HUES64 (cell line): Measurements from ENCODE around the gene CFAP20.
"Not testable (repeated sequence)": the region's sequence is repeated elsewhere in the genome, so short reads cannot be mapped to it uniquely, and the experiment has no call there.

Experiments
- H3K27ac ChIP-seq: 2 replicates; pipeline ENCODE4 v1.7.0; 2013; ENCODE audit warnings: low read depth, low read length, inconsistent platforms
- H3K27me3 ChIP-seq: 2 replicates; pipeline ENCODE4 v1.6.1; 2013; ENCODE audit warnings: mild to moderate bottlenecking, low read length; ENCODE audit not compliant: insufficient read depth
- H3K36me3 ChIP-seq: 2 replicates; pipeline ENCODE4 v1.6.1; 2013; ENCODE audit warnings: mild to moderate bottlenecking, low read length; ENCODE audit not compliant: insufficient read depth
- H3K4me1 ChIP-seq: 2 replicates; pipeline ENCODE4 v1.6.1; 2013; ENCODE audit warnings: mild to moderate bottlenecking, low read length, moderate library complexity; ENCODE audit not compliant: insufficient read depth
- H3K4me3 ChIP-seq: 2 replicates; pipeline ENCODE4 v1.5.1; 2013; ENCODE audit warnings: mild to moderate bottlenecking, low read length, moderate library complexity
- H3K9ac ChIP-seq: 2 replicates; pipeline ENCODE4 v1.6.1; 2013; ENCODE audit warnings: mild to moderate bottlenecking, low read depth, low read length
- H3K9me3 ChIP-seq: 2 replicates; pipeline ENCODE4 v1.6.1; 2013; ENCODE audit warnings: low read depth, low read length; ENCODE audit not compliant: insufficient read depth
- WGBS: fragments of 150-250, 120-280 bp; methylation state at CpG from one replicate; pipeline ENCODE4 v1.1.7; 2013; ENCODE audit warnings: missing lambda C conversion rate; 5-methylcytosine and 5-hydroxymethylcytosine counted together

The CFAP20 gene

DNA sequence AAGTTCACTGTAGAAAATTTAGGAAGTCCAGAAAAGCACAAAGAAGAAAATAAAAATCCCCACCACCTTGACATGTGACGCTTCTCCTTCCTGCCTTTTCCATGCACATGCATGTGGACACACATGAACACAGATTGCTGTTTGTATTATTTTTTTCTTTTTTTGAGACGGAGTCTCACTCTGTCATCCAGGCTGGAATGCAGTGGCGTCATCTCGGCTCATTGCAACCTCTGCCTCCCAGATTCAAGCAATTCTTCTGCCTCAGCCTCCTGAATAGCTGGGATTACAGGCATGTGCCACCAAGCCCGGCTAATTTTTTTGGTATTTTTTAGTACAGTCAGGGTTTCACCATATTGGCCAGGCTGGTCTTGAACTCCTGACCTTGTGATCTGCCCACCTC is 48.5 kb downstream of the CFAP20 start:
- H3K27me3 ChIP-seq, H3K36me3 ChIP-seq, H3K4me1 ChIP-seq, H3K4me3 ChIP-seq, H3K9me3 ChIP-seq, H3K27ac ChIP-seq, H3K9ac ChIP-seq: not testable (repeated sequence)
- 96% methylated on average over 5 of the region's 5 CpGs for WGBS

DNA sequence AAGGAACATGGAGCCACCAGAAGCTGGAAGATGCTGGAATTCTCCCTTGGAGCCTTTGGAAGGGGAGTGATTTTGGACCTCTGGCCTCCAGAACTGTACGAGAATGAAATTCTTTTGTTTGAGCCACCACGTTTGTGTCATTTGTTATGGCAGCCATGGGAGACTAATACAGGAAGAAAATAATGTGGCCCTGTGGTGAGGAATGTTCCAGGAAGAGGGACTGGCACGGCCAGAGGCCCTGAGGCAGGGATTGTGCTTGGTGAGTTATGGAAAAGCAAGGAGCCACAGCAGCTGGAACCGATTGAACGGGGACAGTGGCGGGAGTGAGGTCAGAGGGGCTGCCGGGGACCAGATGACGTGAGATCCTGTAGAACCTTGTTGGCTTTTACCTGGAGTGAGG is 51.4 kb downstream of the CFAP20 start:
- no peak overlapping the region for H3K4me3 ChIP-seq
- H3K9me3 ChIP-seq, result no peaks in the 10 kb centered on the region
- no peak overlapping the region for H3K9ac ChIP-seq
- 89% methylated on average over 8 of the region's 8 CpGs for WGBS
- no peak overlapping the region for H3K27ac ChIP-seq
- no peaks in the 10 kb centered on the region for H3K36me3 ChIP-seq
- no peaks in the 10 kb centered on the region for H3K4me1 ChIP-seq
- no peaks in the 10 kb centered on the region for H3K27me3 ChIP-seq

DNA sequence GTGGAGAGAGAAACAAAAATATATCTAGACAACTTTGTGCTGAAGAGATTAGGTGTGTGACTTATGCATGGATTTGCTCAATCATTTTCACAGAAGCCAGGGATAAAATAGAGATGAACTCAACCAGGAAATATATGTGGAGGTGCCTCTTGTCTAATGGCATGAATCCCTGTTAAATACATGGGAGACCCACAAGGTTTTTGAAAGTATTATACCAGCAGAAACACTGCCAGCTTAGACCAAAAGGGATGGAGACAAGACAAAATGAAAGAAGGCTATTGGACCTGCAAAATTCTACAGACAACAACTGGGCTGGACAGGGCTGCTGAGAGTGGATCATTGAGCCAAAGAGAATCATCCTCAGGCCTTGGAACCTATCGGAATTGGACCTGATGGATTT is 52.7 kb downstream of the CFAP20 start:
- Histone ChIP-seq H3K9ac (no peak overlapping the region), H3K36me3 (no peaks in the 10 kb centered on the region), H3K27ac (no peak overlapping the region), H3K4me1 (no peaks in the 10 kb centered on the region), H3K4me3 (no peak overlapping the region), H3K9me3 (no peaks in the 10 kb centered on the region), H3K27me3 (no peaks in the 10 kb centered on the region)
- WGBS, result 89% methylated on average over 1 of the region's 1 CpG

DNA sequence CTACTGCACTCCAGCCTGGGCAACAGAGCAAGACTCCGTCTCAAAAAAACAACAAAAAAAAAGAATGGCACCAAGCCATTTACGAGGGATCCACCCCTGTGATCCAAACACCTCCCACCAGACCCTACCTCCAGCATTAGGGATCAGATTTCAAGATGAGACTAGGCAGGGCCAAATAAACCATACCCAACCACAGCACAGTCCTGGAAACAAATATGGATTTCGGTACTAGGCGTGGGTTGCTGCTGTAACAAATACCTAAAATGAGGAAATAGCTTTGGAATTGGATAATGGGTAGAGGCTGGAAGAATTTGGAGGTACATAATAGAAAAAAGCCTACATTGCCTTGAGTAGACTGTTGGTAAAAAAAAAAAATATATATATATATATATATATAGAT is 54.5 kb downstream of the CFAP20 start:
- H3K4me3 ChIP-seq, result no peak overlapping the region
- 82% methylated on average over 4 of the region's 4 CpGs for WGBS
- no peaks in the 10 kb centered on the region for H3K9me3 ChIP-seq
- H3K36me3 ChIP-seq, result no peaks in the 10 kb centered on the region
- no peaks in the 10 kb centered on the region for H3K27me3 ChIP-seq
- H3K27ac ChIP-seq, result no peak overlapping the region
- H3K4me1 ChIP-seq, result no peaks in the 10 kb centered on the region
- no peak overlapping the region for H3K9ac ChIP-seq

DNA sequence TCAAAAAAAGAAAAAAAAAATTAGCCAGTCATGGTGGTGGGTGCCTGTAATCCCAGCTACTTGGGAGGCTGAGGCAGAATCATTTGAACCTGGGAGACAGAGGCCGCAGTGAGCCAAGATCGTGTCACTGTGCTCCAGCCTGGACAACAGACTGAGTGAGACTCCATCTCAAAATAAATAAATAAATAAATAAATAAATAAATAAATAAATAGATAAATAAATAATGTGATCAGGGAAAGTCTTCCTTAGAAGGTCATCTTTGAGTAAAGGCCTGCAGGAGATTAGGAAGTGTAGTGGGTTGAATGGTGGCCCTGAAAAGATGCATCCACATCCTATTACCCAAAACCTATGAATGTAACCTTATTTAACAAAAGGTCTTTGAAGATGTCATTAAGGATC is 56.1 kb downstream of the CFAP20 start:
- not testable (repeated sequence) for H3K27me3 ChIP-seq, H3K9ac ChIP-seq, H3K9me3 ChIP-seq, H3K27ac ChIP-seq, H3K36me3 ChIP-seq, H3K4me3 ChIP-seq, H3K4me1 ChIP-seq
- 100% methylated on average over 2 of the region's 2 CpGs for WGBS

DNA sequence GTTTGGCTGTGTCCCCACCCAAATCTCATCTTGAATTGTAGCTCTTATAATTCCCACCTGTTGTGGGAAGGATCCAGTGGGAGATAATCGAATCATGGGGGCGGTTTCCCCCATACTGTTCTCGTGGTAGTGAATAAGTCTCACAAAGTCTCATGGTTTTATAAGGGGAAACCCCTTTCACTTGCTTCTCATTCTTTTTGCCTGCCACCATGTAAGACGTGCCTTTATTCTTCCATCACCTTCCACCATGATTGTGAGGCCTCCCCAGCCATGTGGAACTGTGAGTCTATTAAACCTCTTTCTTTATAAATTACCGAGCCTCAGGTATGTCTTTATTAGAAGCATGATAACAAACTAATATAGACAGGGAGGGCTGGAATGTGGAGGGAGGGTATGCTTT is 57.0 kb downstream of the CFAP20 start:
- not testable (repeated sequence) for H3K27ac ChIP-seq, H3K9ac ChIP-seq, H3K9me3 ChIP-seq, H3K36me3 ChIP-seq, H3K4me3 ChIP-seq, H3K27me3 ChIP-seq, H3K4me1 ChIP-seq
- 86% methylated on average over 5 of the region's 5 CpGs for WGBS

DNA sequence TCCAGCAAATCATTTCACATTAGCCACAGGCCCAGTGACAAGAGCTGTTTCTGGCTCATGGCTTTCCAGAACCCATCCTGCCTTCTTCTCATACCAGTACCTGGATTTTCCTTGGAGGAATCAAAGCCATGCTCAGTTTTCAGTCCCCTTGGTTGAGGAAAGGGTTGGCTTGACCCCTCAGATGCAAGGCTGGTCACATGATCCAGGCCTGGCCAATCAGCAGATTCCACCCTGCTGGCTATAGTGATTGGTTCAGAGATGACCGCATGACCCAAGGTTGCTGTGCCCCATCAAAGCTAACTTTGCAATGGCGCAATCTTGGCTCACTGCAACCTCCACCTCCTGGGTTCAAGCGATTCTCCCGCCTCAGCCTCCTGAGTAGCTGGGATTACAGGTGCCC is 58.6 kb downstream of the CFAP20 start:
- Histone ChIP-seq H3K27me3 (no peaks in the 10 kb centered on the region), H3K36me3 (no peaks in the 10 kb centered on the region), H3K9ac (no peak overlapping the region), H3K4me3 (no peak overlapping the region), H3K9me3 (no peaks in the 10 kb centered on the region), H3K4me1 (no peaks in the 10 kb centered on the region), H3K27ac (no peak overlapping the region)
- WGBS, result 98% methylated on average over 4 of the region's 4 CpGs
